HG03565 (cell line): ENCODE data around the gene AAMP.

ENCODE experiments used
- ATAC-seq: cut with Tn5 transposase; IDR thresholded peaks from one replicate; pipeline ENCODE4 v1.9.1; 2021; ENCODE audit warnings: mild to moderate bottlenecking, moderate library complexity; ENCODE audit not compliant: unreplicated experiment

The AAMP gene

GRCh38 chr2:218294430-218295022, 24.6 kb upstream of the AAMP start:
- no peak for ATAC-seq

GRCh38 chr2:218293715-218294429, 23.9 kb upstream of the AAMP start:
- ATAC-seq: no peak

GRCh38 chr2:218292048-218293014, 22.4 kb upstream of the AAMP start, which contains the start of gene TMBIM1:
Gene TMBIM1, minus strand, starts transcription at chr2:218292503. Its CDS starts 10,362 bp downstream, at chr2:218282141.
- peak; percentile 67 for ATAC-seq

- no peak for ATAC-seq
Observed at GRCh38 chr2:218291318-218292047, 21.5 kb upstream of the AAMP start.

- peak; percentile 44 for ATAC-seq
Observed at GRCh38 chr2:218290316-218291261, 20.7 kb upstream of the AAMP start.

- ATAC-seq: no peak
Observed at GRCh38 chr2:218289639-218290315, 19.8 kb upstream of the AAMP start.

GRCh38 chr2:218286570-218287459, 16.9 kb upstream of the AAMP start:
- peak; percentile 47 for ATAC-seq

GRCh38 chr2:218285604-218286003, 15.7 kb upstream of the AAMP start:
- ATAC-seq: no peak

- ATAC-seq: peak; percentile 42
Observed at GRCh38 chr2:218284106-218284811, 14.3 kb upstream of the AAMP start.

- ATAC-seq: no peak
Observed at GRCh38 chr2:218282173-218282991, 12.4 kb upstream of the AAMP start.

GRCh38 chr2:218281449-218281848, 11.5 kb upstream of the AAMP start:
- ATAC-seq: no peak

- ATAC-seq: no peak
Observed at GRCh38 chr2:218280260-218280870, 10.4 kb upstream of the AAMP start.

- no peak for ATAC-seq
Observed at GRCh38 chr2:218278531-218279360, 8.8 kb upstream of the AAMP start.

GRCh38 chr2:218277921-218278320, 8.0 kb upstream of the AAMP start:
- ATAC-seq: no peak
